ENCODE results near the gene C1orf232. TPM values are rescaled to one million over a fixed set of nuclear protein-coding genes. Genes with fewer than 3 reads are reported as not detected.

C1orf232 gene
- total and polyA plus RNA-seq, 5 donors from 2014 or later, result not detected

- Mint-ChIP-seq H3K27me3 (peaks cover 31% of the 10 kb centered on the region), H3K9me3 (no peaks in the 10 kb centered on the region), H3K4me1 (peaks cover 0 to 30% (median 7%) of the 10 kb centered on the region in 4 donors), H3K36me3 (no peaks in the 10 kb centered on the region), H3K4me3 (peak overlapping the region in 3 of 4 donors; percentile 10 to 62 (median 26)), H3K27ac (peak overlapping the region in 1 of 3 donors; percentile 81)
- Histone ChIP-seq H3K27ac (ENCODE audit: insufficient read depth, low read length, poor library complexity, severe bottlenecking) (no peak overlapping the region), H3K9me3 (ENCODE audit: control insufficient read depth in 2 of 2, low read length in 2 of 2) (no peaks in the 10 kb centered on the region), H3K4me1 (ENCODE audit: control insufficient read depth, insufficient read depth, low read length, poor library complexity, severe bottlenecking) (peaks cover 33% of the 10 kb centered on the region), H3K36me3 (ENCODE audit: control insufficient read depth, insufficient read depth, low read length) (no peaks in the 10 kb centered on the region), H3K4me3 (ENCODE audit: low read depth, low read length) (no peak overlapping the region), H3K27me3 (ENCODE audit: control insufficient read depth, insufficient read depth, low read length) (peaks cover 10% of the 10 kb centered on the region)
- ATAC-seq (ENCODE audit: low read depth in 2 of 2), result no peak
- no peak for DNase-seq
Measured at GRCh38 chr1:26164861-26165842, 3.6 kb downstream of the C1orf232 start.

- peak overlapping the region; percentile 58 to 69 (median 60) for H3K4me3 Mint-ChIP-seq
- H3K9me3 Mint-ChIP-seq, result no peaks in the 10 kb centered on the region
- H3K4me1 Mint-ChIP-seq, result peaks cover 0 to 28% (median 7%) of the 10 kb centered on the region in 4 donors
- Histone ChIP-seq H3K4me1 (ENCODE audit: control insufficient read depth, insufficient read depth, low read length, poor library complexity, severe bottlenecking) (peaks cover 26% of the 10 kb centered on the region), H3K27ac (ENCODE audit: insufficient read depth, low read length, poor library complexity, severe bottlenecking) (no peak overlapping the region), H3K4me3 (ENCODE audit: low read depth, low read length) (no peak overlapping the region), H3K36me3 (ENCODE audit: control insufficient read depth, insufficient read depth, low read length) (no peaks in the 10 kb centered on the region), H3K27me3 (ENCODE audit: control insufficient read depth, insufficient read depth, low read length) (peaks cover 10% of the 10 kb centered on the region), H3K9me3 (ENCODE audit: control insufficient read depth in 2 of 2, low read length in 2 of 2) (no peaks in the 10 kb centered on the region)
- no peak overlapping the region for H3K27ac Mint-ChIP-seq
- ATAC-seq (ENCODE audit: low read depth in 2 of 2) (peak; percentile 61 to 65), DNase-seq (peak; percentile 32 to 59 (median 44))
- H3K27me3 Mint-ChIP-seq, result peaks cover 37% of the 10 kb centered on the region
- no peaks in the 10 kb centered on the region for H3K36me3 Mint-ChIP-seq
Measured at GRCh38 chr1:26164036-26164860, 4.5 kb downstream of the C1orf232 start.

DNA sequence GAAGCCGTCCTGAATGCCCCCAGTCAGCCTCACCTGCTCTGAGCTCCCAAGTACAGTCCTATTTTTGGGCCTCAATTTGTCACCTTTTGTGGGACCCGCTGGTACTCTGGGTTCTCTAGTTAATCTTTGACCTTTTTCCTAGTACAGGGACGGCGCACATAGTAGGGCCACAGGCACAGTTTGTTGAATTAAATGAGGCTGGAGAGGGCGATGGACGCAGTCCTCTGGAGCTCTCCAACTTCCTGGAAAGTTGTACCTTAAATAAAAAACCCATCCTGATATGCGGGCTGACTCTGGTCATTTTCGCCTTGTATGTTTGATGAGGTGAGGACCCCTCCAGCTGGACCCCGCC is 5.1 kb downstream of the C1orf232 start:
- Histone ChIP-seq H3K4me3 (ENCODE audit: low read depth, low read length) (no peak overlapping the region), H3K27me3 (ENCODE audit: control insufficient read depth, insufficient read depth, low read length) (peaks cover 10% of the 10 kb centered on the region), H3K27ac (ENCODE audit: insufficient read depth, low read length, poor library complexity, severe bottlenecking) (no peak overlapping the region), H3K36me3 (ENCODE audit: control insufficient read depth, insufficient read depth, low read length) (no peaks in the 10 kb centered on the region), H3K4me1 (ENCODE audit: control insufficient read depth, insufficient read depth, low read length, poor library complexity, severe bottlenecking) (peaks cover 26% of the 10 kb centered on the region), H3K9me3 (ENCODE audit: control insufficient read depth in 2 of 2, low read length in 2 of 2) (no peaks in the 10 kb centered on the region)
- ATAC-seq (ENCODE audit: low read depth in 2 of 2) (no peak), DNase-seq (no peak)
- Mint-ChIP-seq H3K9me3 (no peaks in the 10 kb centered on the region), H3K27me3 (peaks cover 39% of the 10 kb centered on the region), H3K4me1 (peaks cover 0 to 27% (median 7%) of the 10 kb centered on the region in 4 donors), H3K4me3 (peak overlapping the region; percentile 46 to 69 (median 62)), H3K36me3 (no peaks in the 10 kb centered on the region), H3K27ac (no peak overlapping the region)

DNA sequence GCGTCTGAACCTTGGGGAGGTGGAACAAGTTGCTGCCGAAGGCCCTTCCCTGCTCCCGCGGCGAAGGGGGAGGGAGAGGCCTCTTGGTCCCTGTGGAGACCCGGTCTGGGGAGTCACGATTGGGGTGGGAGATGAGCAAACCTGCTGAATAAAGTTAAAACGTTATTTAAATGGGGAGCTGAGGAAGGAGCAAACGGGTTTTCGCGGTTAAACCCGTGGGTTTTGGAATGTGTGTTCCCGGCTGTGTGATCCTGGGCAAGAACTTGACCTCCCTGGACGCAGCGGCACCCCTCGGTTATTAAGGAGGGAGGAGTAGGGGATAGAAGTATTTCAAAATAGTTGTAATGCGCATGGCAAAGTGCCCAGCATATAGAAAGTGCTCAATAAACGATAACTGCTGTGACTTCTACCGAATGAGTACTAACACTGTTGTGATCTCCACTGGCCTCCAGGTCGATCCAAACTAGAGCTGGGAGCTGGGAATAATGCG is 6.5 kb downstream of the C1orf232 start:
- no peak overlapping the region for H3K27ac ChIP-seq (ENCODE audit: insufficient read depth, low read length, poor library complexity, severe bottlenecking)
- H3K4me3 ChIP-seq (ENCODE audit: low read depth, low read length), result no peak overlapping the region
- Mint-ChIP-seq H3K27me3 (peaks cover 46% of the 10 kb centered on the region), H3K27ac (no peak overlapping the region), H3K4me1 (peaks cover 0 to 23% (median 7%) of the 10 kb centered on the region in 4 donors), H3K4me3 (peak overlapping the region in 3 of 4 donors; percentile 66 to 76 (median 72)), H3K9me3 (no peaks in the 10 kb centered on the region), H3K36me3 (no peaks in the 10 kb centered on the region)
- peaks cover 10% of the 10 kb centered on the region for H3K27me3 ChIP-seq (ENCODE audit: control insufficient read depth, insufficient read depth, low read length)
- no peaks in the 10 kb centered on the region for H3K9me3 ChIP-seq (ENCODE audit: control insufficient read depth in 2 of 2, low read length in 2 of 2)
- ATAC-seq (ENCODE audit: low read depth in 2 of 2), result no peak
- DNase-seq, result no peak
- no peaks in the 10 kb centered on the region for H3K36me3 ChIP-seq (ENCODE audit: control insufficient read depth, insufficient read depth, low read length)
- peaks cover 26% of the 10 kb centered on the region for H3K4me1 ChIP-seq (ENCODE audit: control insufficient read depth, insufficient read depth, low read length, poor library complexity, severe bottlenecking)

GRCh38 chr1:26161415-26162219 is 7.1 kb downstream of the C1orf232 start:
- peaks cover 50% of the 10 kb centered on the region for H3K27me3 Mint-ChIP-seq
- peak; percentile 16 to 37 for ATAC-seq (ENCODE audit: low read depth in 2 of 2)

DNA sequence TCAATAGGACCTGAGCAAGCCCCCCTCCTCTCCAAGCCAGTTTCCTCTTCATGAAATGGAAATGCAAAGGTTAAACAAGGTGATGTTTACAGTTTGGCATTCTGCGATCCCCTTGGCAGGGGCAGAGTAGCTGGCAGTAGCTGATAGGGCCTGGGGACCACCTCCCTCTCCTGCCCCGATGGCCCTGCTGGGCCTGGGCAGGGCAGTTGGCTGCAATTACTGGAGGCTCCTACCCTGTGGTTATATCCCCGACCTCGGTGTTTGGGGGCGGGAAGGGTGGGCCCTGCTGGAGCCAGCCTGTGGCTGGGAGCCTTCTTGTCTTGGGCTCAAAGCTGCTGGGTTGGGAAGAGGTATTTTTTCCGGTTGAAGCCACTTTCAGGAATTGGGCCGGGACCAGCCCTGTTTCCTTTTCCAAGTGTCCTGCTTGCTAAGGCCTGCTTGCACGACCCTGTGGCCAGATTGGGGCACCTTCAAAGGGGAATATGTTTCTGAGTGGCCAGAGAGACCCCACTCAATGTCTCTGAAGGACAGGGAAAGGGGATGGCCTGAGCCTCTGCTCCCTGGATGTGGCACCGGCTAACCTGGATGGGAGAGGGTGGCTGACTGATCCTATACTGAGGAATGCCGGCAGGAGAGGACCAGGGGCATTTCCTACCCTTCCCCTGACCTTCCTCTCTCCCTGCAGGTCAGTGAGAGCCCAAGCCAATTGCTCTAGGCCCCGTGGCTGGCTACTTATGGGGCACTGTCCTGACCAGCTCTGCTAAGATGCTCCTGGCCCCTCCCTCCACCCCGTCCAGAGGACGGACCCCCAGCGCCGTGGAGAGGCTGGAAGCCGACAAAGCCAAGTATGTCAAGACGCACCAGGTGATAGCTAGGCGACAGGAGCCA is 8.0 kb downstream of the C1orf232 start:
- Mint-ChIP-seq H3K27me3 (peaks cover 55% of the 10 kb centered on the region), H3K4me1 (peaks cover 0 to 17% (median 5%) of the 10 kb centered on the region in 4 donors), H3K27ac (no peak overlapping the region), H3K4me3 (no peak overlapping the region), H3K36me3 (no peaks in the 10 kb centered on the region), H3K9me3 (no peaks in the 10 kb centered on the region)
- no peaks in the 10 kb centered on the region for H3K36me3 ChIP-seq (ENCODE audit: control insufficient read depth, insufficient read depth, low read length)
- ATAC-seq (ENCODE audit: low read depth in 2 of 2), result no peak
- peaks cover 10% of the 10 kb centered on the region for H3K27me3 ChIP-seq (ENCODE audit: control insufficient read depth, insufficient read depth, low read length)
- no peak overlapping the region for H3K27ac ChIP-seq (ENCODE audit: insufficient read depth, low read length, poor library complexity, severe bottlenecking)
- H3K4me1 ChIP-seq (ENCODE audit: control insufficient read depth, insufficient read depth, low read length, poor library complexity, severe bottlenecking), result peaks cover 31% of the 10 kb centered on the region
- no peak for DNase-seq
- no peaks in the 10 kb centered on the region for H3K9me3 ChIP-seq (ENCODE audit: control insufficient read depth in 2 of 2, low read length in 2 of 2)
- no peak overlapping the region for H3K4me3 ChIP-seq (ENCODE audit: low read depth, low read length)

More at GRCh38 chr1:26161415-26162219, 7.1 kb downstream of the C1orf232 start:
- H3K27ac Mint-ChIP-seq, result no peak overlapping the region
- peaks cover 0 to 20% (median 5%) of the 10 kb centered on the region in 4 donors for H3K4me1 Mint-ChIP-seq
- Histone ChIP-seq H3K27ac (ENCODE audit: insufficient read depth, low read length, poor library complexity, severe bottlenecking) (no peak overlapping the region), H3K4me1 (ENCODE audit: control insufficient read depth, insufficient read depth, low read length, poor library complexity, severe bottlenecking) (peaks cover 28% of the 10 kb centered on the region), H3K27me3 (ENCODE audit: control insufficient read depth, insufficient read depth, low read length) (peaks cover 10% of the 10 kb centered on the region), H3K36me3 (ENCODE audit: control insufficient read depth, insufficient read depth, low read length) (no peaks in the 10 kb centered on the region), H3K9me3 (ENCODE audit: control insufficient read depth in 2 of 2, low read length in 2 of 2) (no peaks in the 10 kb centered on the region), H3K4me3 (ENCODE audit: low read depth, low read length) (no peak overlapping the region)
- peak overlapping the region in 3 of 4 donors; percentile 66 to 76 (median 72) for H3K4me3 Mint-ChIP-seq
- peak in 1 of 3 donors; percentile 56 for DNase-seq
- H3K36me3 Mint-ChIP-seq, result no peaks in the 10 kb centered on the region
- no peaks in the 10 kb centered on the region for H3K9me3 Mint-ChIP-seq
